Fibroblast of lung (primary cell): ENCODE measurements around the gene GREM2. TPM values are rescaled to one million over a fixed set of nuclear protein-coding genes. Genes with fewer than 3 reads are reported as not detected.

Experiments used
- DNase-seq, 2 donors: peaks; one replicate each; pipeline versions ENCODE4 v3.0.0 to v3.0.0-alpha.2; 2010; ENCODE audit warnings: low read depth in 2 of 2
- H2AFZ ChIP-seq: 2 replicates; pipeline ENCODE4 v1.5.1; 2012; ENCODE audit warnings: low read length, control low read depth, inconsistent platforms
- H3K27ac ChIP-seq: 2 replicates; pipeline ENCODE4 v1.5.1; 2011; ENCODE audit warnings: low read length, control low read depth; ENCODE audit not compliant: insufficient read depth
- H3K27me3 ChIP-seq: 2 replicates; pipeline ENCODE4 v1.5.1; 2011; ENCODE audit warnings: mild to moderate bottlenecking, low read length; ENCODE audit not compliant: control insufficient read depth, insufficient read depth
- H3K36me3 ChIP-seq: 2 replicates; pipeline ENCODE4 v1.5.1; 2011; ENCODE audit warnings: low read length; ENCODE audit not compliant: control insufficient read depth, insufficient read depth
- H3K4me1 ChIP-seq: 2 replicates; pipeline ENCODE4 v1.5.1; 2011; ENCODE audit warnings: low read length; ENCODE audit not compliant: control insufficient read depth, insufficient read depth; ENCODE audit errors: extremely low read depth
- H3K4me2 ChIP-seq: 2 replicates; pipeline ENCODE4 v1.5.1; 2011; ENCODE audit warnings: low read length, control low read depth; ENCODE audit not compliant: insufficient read depth; ENCODE audit errors: extremely low read depth
- H3K4me3 ChIP-seq, 4 experiments: fragments of 200-600 bp in 1 of 4; sonication (generic) in 1 of 4; replicated peaks in 1 of 4; 2 replicates each; pipeline ENCODE4 v1.5.1; 2011 to 2016; ENCODE audit warnings: low read length in 4 of 4, low read depth in 3 of 4, mild to moderate bottlenecking in 3 of 4, control low read depth in 2 of 4, inconsistent platforms in 1 of 4, mixed read lengths in 1 of 4; ENCODE audit not compliant: insufficient read depth in 1 of 4; ENCODE audit errors: control extremely low read depth in 1 of 4
- H3K79me2 ChIP-seq: 2 replicates; pipeline ENCODE4 v1.5.1; 2012; ENCODE audit warnings: mild to moderate bottlenecking, low read length, inconsistent platforms; ENCODE audit not compliant: control insufficient read depth, insufficient read depth
- H3K9ac ChIP-seq: 2 replicates; pipeline ENCODE4 v1.5.1; 2011; ENCODE audit warnings: mild to moderate bottlenecking, low read length, control low read depth; ENCODE audit not compliant: insufficient read depth
- H3K9me3 ChIP-seq: 2 replicates; pipeline ENCODE4 v1.5.1; 2012; ENCODE audit warnings: low read depth, low read length; ENCODE audit not compliant: control insufficient read depth, insufficient read depth
- H4K20me1 ChIP-seq: 2 replicates; pipeline ENCODE4 v1.5.1; 2011; ENCODE audit warnings: low read length; ENCODE audit not compliant: control insufficient read depth, insufficient read depth; ENCODE audit errors: extremely low read depth
- CTCF ChIP-seq, 2 donors: IDR thresholded peaks in 1 of 2; conservative IDR thresholded peaks in 1 of 2; 1 replicate in 1 of 2; 2 replicates in 1 of 2; pipeline ENCODE4 v1.5.1; 2011 to 2012; ENCODE audit warnings: low read length in 2 of 2, control low read depth in 1 of 2, inconsistent platforms in 1 of 2, low read depth in 1 of 2, mild to moderate bottlenecking in 1 of 2
- EZH2 ChIP-seq: IDR thresholded peaks from 2 replicates; pipeline ENCODE4 v1.5.1; 2012; ENCODE audit warnings: low read length, control low read depth, mild to moderate bottlenecking; ENCODE audit errors: missing control alignments
- polyA plus RNA-seq, 2 donors: library from polyadenylated mRNA; depleted of rRNA in 1 of 2; stranded (reverse) in 1 of 2; unstranded in 1 of 2; fragments of >200 nt; gene quantifications; 2 replicates each; pipeline ENCODE4 v1.2.1, GENCODE V29; 2011 to 2012; ENCODE audit warnings: missing spikeins in 1 of 2
- total RNA-seq: library from RNA; depleted of rRNA; stranded (reverse); fragments of >200 nt; gene quantifications from 2 replicates; pipeline ENCODE4 v1.2.1, GENCODE V29; 2014

GREM2 gene
- total and polyA plus RNA-seq, 2 donors (not counting 1 experiment from before 2014, with no cell fraction given) = 6.9 to 21.1 TPM

- H4K20me1 ChIP-seq = no peaks in the 10 kb centered on the region
- TF ChIP-seq CTCF (conservative IDR thresholded peaks at IDR 0.05 in 1 of 2, IDR thresholded peaks at IDR 0.05 in 1 of 2; ENCODE audit: low read depth in 1 of 2, low read length in 2 of 2) = no peak
- no peak for TF ChIP-seq EZH2
- no peaks in the 10 kb centered on the region for H3K4me1 ChIP-seq
- H3K9me3 ChIP-seq = no peaks in the 10 kb centered on the region
- no peaks in the 10 kb centered on the region for H3K27me3 ChIP-seq
- H3K9ac ChIP-seq = no peak overlapping the region
- no peak for DNase-seq
- no peak overlapping the region for H3K4me2 ChIP-seq
- no peaks in the 10 kb centered on the region for H3K36me3 ChIP-seq
- no peaks in the 10 kb centered on the region for H3K79me2 ChIP-seq
- H2AFZ ChIP-seq = no peak overlapping the region
- H3K4me3 ChIP-seq = no peak overlapping the region
- no peak overlapping the region for H3K27ac ChIP-seq
Observed at GRCh38 chr1:240508950-240509349, 103.0 kb downstream of the GREM2 start.

- no peaks in the 10 kb centered on the region for H3K27me3 ChIP-seq
- H3K9me3 ChIP-seq = no peaks in the 10 kb centered on the region
- no peak overlapping the region for H2AFZ ChIP-seq
- no peak for DNase-seq
- no peak overlapping the region for H3K4me3 ChIP-seq
- H3K9ac ChIP-seq = no peak overlapping the region
- TF ChIP-seq EZH2 = no peak
- TF ChIP-seq CTCF (conservative IDR thresholded peaks at IDR 0.05 in 1 of 2, IDR thresholded peaks at IDR 0.05 in 1 of 2; ENCODE audit: low read depth in 1 of 2, low read length in 2 of 2) = no peak
- no peaks in the 10 kb centered on the region for H3K4me1 ChIP-seq
- H3K79me2 ChIP-seq = no peaks in the 10 kb centered on the region
- H4K20me1 ChIP-seq = no peaks in the 10 kb centered on the region
- no peaks in the 10 kb centered on the region for H3K36me3 ChIP-seq
- H3K4me2 ChIP-seq = peak overlapping the region; percentile 5
- H3K27ac ChIP-seq = no peak overlapping the region
Observed at GRCh38 chr1:240508201-240508600, 103.8 kb downstream of the GREM2 start.

- no peak overlapping the region for H2AFZ ChIP-seq
- no peak overlapping the region for H3K4me3 ChIP-seq
- no peaks in the 10 kb centered on the region for H3K36me3 ChIP-seq
- H3K4me1 ChIP-seq = no peaks in the 10 kb centered on the region
- no peak overlapping the region for H3K4me2 ChIP-seq
- H3K9me3 ChIP-seq = no peaks in the 10 kb centered on the region
- H4K20me1 ChIP-seq = no peaks in the 10 kb centered on the region
- H3K27me3 ChIP-seq = no peaks in the 10 kb centered on the region
- no peak overlapping the region for H3K27ac ChIP-seq
- TF ChIP-seq CTCF (conservative IDR thresholded peaks at IDR 0.05 in 1 of 2, IDR thresholded peaks at IDR 0.05 in 1 of 2; ENCODE audit: low read depth in 1 of 2, low read length in 2 of 2) (no peak), EZH2 (no peak)
- DNase-seq = no peak
- H3K9ac ChIP-seq = no peak overlapping the region
- H3K79me2 ChIP-seq = no peaks in the 10 kb centered on the region
Observed at GRCh38 chr1:240506176-240506575, 105.8 kb downstream of the GREM2 start.
